Kidney glomerular epithelial cell (primary cell): Measurements from ENCODE around the gene DNAJC5.
"Not testable (repeated sequence)": the region's sequence is repeated elsewhere in the genome, so short reads cannot be mapped to it uniquely, and the experiment has no call there.

Experiments used
- DNase-seq: peaks from one replicate; lab custom pipeline; 2025; lab: John Stamatoyannopoulos, UW

The DNAJC5 gene

GRCh38 chr20:63968136-63968927, 73.4 kb downstream of the DNAJC5 start:
- DNase-seq: no peak

- DNase-seq: no peak
Observed at GRCh38 chr20:63968928-63969760, 74.2 kb downstream of the DNAJC5 start.

- peak; percentile 30 for DNase-seq
Observed at GRCh38 chr20:63969838-63970713, 75.2 kb downstream of the DNAJC5 start, which contains the start of gene ZNF512B. Gene ZNF512B, minus strand, starts transcription at chr20:63969930. Its CDS starts 1,980 bp downstream, at chr20:63967950.

GRCh38 chr20:63970714-63971431, 75.9 kb downstream of the DNAJC5 start:
- no peak for DNase-seq

- not testable (repeated sequence) for DNase-seq
Observed at GRCh38 chr20:63971960-63972311, 77.0 kb downstream of the DNAJC5 start.

- no peak for DNase-seq
Observed at GRCh38 chr20:63972312-63973159, 77.6 kb downstream of the DNAJC5 start.

- no peak for DNase-seq
Observed at GRCh38 chr20:63973160-63973479, 78.2 kb downstream of the DNAJC5 start.

GRCh38 chr20:63973636-63974401, 78.9 kb downstream of the DNAJC5 start:
- DNase-seq: peak; percentile 68

GRCh38 chr20:63974402-63975200, 79.7 kb downstream of the DNAJC5 start:
- no peak for DNase-seq

GRCh38 chr20:63976511-63976910, 81.6 kb downstream of the DNAJC5 start:
- not testable (repeated sequence) for DNase-seq

GRCh38 chr20:63976980-63977738, 82.2 kb downstream of the DNAJC5 start:
- DNase-seq: no peak

GRCh38 chr20:63977739-63978276, 82.9 kb downstream of the DNAJC5 start:
- DNase-seq: no peak

- DNase-seq: no peak
Observed at GRCh38 chr20:63978319-63979228, 83.6 kb downstream of the DNAJC5 start.

GRCh38 chr20:63979229-63979556, 84.3 kb downstream of the DNAJC5 start:
- DNase-seq: no peak

GRCh38 chr20:63979557-63980316, 84.8 kb downstream of the DNAJC5 start, which contains the start of gene SAMD10:
Gene SAMD10, minus strand, starts transcription at chr20:63979642. Its CDS starts 175 bp downstream, at chr20:63979467.
- no peak for DNase-seq

- DNase-seq: no peak
Observed at GRCh38 chr20:63980317-63980805, 85.4 kb downstream of the DNAJC5 start.
